WTC11 (cell line): ENCODE results near the gene UBB. TPM values are rescaled to one million over a fixed set of nuclear protein-coding genes. Genes with fewer than 3 reads are reported as not detected.

Experiments
- ATAC-seq: fragments of 200-7000 bp; cut with Tn5 transposase; 2 replicates; pipeline ENCODE4 v1.10.0; 2021; ENCODE audit warnings: mild to moderate bottlenecking, moderate library complexity
- CTCF ChIA-PET: fragments of 300-600 bp; sonication (Branson Sonifier 250); formaldehyde crosslinking; loops from one replicate; lab custom pipeline; 2021; ENCODE audit warnings: antibody characterized with exemption; lab: Charles Lee
- POLR2A ChIA-PET: fragments of 350-600 bp; sonication (Branson Sonifier 250); formaldehyde crosslinking; loops from one replicate; lab custom pipeline; 2021; ENCODE audit warnings: antibody characterized with exemption; lab: Charles Lee
- DNase-seq: peaks from one replicate; pipeline ENCODE4 v3.0.0; 2021; ENCODE audit warnings: low spot score
- H3K27ac Mint-ChIP-seq: 2 replicates; pipeline ENCODE4 v1.8.0; 2021; ENCODE audit warnings: mixed read lengths
- H3K27me3 Mint-ChIP-seq: 2 replicates; pipeline ENCODE4 v1.8.0; 2021; ENCODE audit warnings: low read depth, mild to moderate bottlenecking, moderate library complexity, mixed read lengths
- H3K36me3 Mint-ChIP-seq: 2 replicates; pipeline ENCODE4 v1.8.0; 2021; ENCODE audit warnings: mixed read lengths
- H3K4me1 Mint-ChIP-seq: 2 replicates; pipeline ENCODE4 v1.8.0; 2022; ENCODE audit warnings: mixed read lengths
- H3K4me3 Mint-ChIP-seq: 2 replicates; pipeline ENCODE4 v1.8.0; 2021; ENCODE audit warnings: mild to moderate bottlenecking, moderate library complexity, mixed read lengths
- H3K9me3 Mint-ChIP-seq: 2 replicates; pipeline ENCODE4 v1.8.0; 2021; ENCODE audit warnings: mixed read lengths
- AR ChIP-seq: fragments of 250-450 bp; sonication (Bioruptor Pico); IDR thresholded peaks from 2 replicates; pipeline ENCODE4 v1.9.0; 2021; ENCODE audit warnings: mild to moderate bottlenecking
- ATF2 ChIP-seq: sonication (generic); formaldehyde crosslinking; IDR thresholded peaks from 2 replicates; pipeline ENCODE4 v1.8.1; 2022; ENCODE audit warnings: low read depth, missing genetic modification reagents, borderline replicate concordance
- CREM ChIP-seq: sonication (generic); formaldehyde crosslinking; IDR thresholded peaks from 2 replicates; pipeline ENCODE4 v1.8.1; 2022; ENCODE audit warnings: mild to moderate bottlenecking, missing genetic modification reagents, moderate library complexity
- ELF4 ChIP-seq: sonication (generic); formaldehyde crosslinking; IDR thresholded peaks from 2 replicates; pipeline ENCODE4 v1.8.1; 2022; ENCODE audit warnings: low read depth, mild to moderate bottlenecking, moderate library complexity, missing genetic modification reagents
- ESRRA ChIP-seq: sonication (generic); formaldehyde crosslinking; IDR thresholded peaks from 2 replicates; pipeline ENCODE4 v1.8.1; 2022; ENCODE audit warnings: mild to moderate bottlenecking, missing genetic modification reagents, borderline replicate concordance
- FOXP4 ChIP-seq: sonication (generic); formaldehyde crosslinking; IDR thresholded peaks from 2 replicates; pipeline ENCODE4 v1.8.0; 2022; ENCODE audit warnings: mild to moderate bottlenecking, missing genetic modification reagents
- GTF2I ChIP-seq: fragments of 250-450 bp; sonication (Bioruptor Pico); conservative IDR thresholded peaks from 2 replicates; pipeline ENCODE4 v1.4.0; 2021; ENCODE audit warnings: mild to moderate bottlenecking
- IRF2 ChIP-seq: sonication (generic); formaldehyde crosslinking; IDR thresholded peaks from 2 replicates; pipeline ENCODE4 v1.8.0; 2022; ENCODE audit warnings: low read depth, missing genetic modification reagents, borderline replicate concordance
- NR3C1 ChIP-seq: sonication (generic); formaldehyde crosslinking; conservative IDR thresholded peaks from 2 replicates; pipeline ENCODE4 v1.8.1; 2023; ENCODE audit warnings: low read depth, mild to moderate bottlenecking, missing genetic modification reagents
- SMAD4 ChIP-seq: sonication (generic); formaldehyde crosslinking; IDR thresholded peaks from 2 replicates; pipeline ENCODE4 v1.8.0; 2022; ENCODE audit warnings: mild to moderate bottlenecking, missing genetic modification reagents
- STAT6 ChIP-seq: sonication (generic); formaldehyde crosslinking; conservative IDR thresholded peaks from 2 replicates; pipeline ENCODE4 v1.8.1; 2023; ENCODE audit warnings: mild to moderate bottlenecking, low read depth, missing genetic modification reagents, moderate library complexity
- TEAD1 ChIP-seq: sonication (generic); formaldehyde crosslinking; IDR thresholded peaks from 2 replicates; pipeline ENCODE4 v1.8.0; 2022; ENCODE audit warnings: mild to moderate bottlenecking, missing genetic modification reagents
- USF1 ChIP-seq: sonication (generic); formaldehyde crosslinking; IDR thresholded peaks from 2 replicates; pipeline ENCODE4 v1.8.0; 2022; ENCODE audit warnings: mild to moderate bottlenecking, missing genetic modification reagents
- ZBTB21 ChIP-seq: sonication (generic); formaldehyde crosslinking; IDR thresholded peaks from 2 replicates; pipeline ENCODE4 v1.8.1; 2023; ENCODE audit warnings: mild to moderate bottlenecking, missing genetic modification reagents, borderline replicate concordance
- ZNF121 ChIP-seq: sonication (generic); formaldehyde crosslinking; IDR thresholded peaks from 2 replicates; pipeline ENCODE4 v1.8.0; 2023; ENCODE audit warnings: missing genetic modification reagents
- ZNF219 ChIP-seq: sonication (generic); formaldehyde crosslinking; IDR thresholded peaks from 2 replicates; pipeline ENCODE4 v1.8.0; 2023; ENCODE audit warnings: missing genetic modification reagents, mild to moderate bottlenecking, borderline replicate concordance
- ZNF232 ChIP-seq: sonication (generic); formaldehyde crosslinking; IDR thresholded peaks from 2 replicates; pipeline ENCODE4 v1.8.0; 2022; ENCODE audit warnings: mild to moderate bottlenecking, missing genetic modification reagents
- ZNF425 ChIP-seq: fragments of 250-450 bp; sonication (Bioruptor Pico); conservative IDR thresholded peaks from 2 replicates; pipeline ENCODE4 v1.9.0; 2021; ENCODE audit warnings: mild to moderate bottlenecking
- total RNA-seq: library from RNA; stranded (reverse); gene quantifications from 3 replicates; pipeline ENCODE4 v1.2.3, GENCODE V29; 2021

UBB gene
- total RNA-seq, 1 experiment from 2014 or later = 1,216 TPM

- DNase-seq = no peak
- no peaks in the 10 kb centered on the region for H3K4me1 Mint-ChIP-seq
- no peak overlapping the region for H3K4me3 Mint-ChIP-seq
- no peak for TF ChIP-seq FOXP4 (CRISPR knock-in tag)
- 0 out of 2 replicates have a peak, but pooled peaks have one; percentile 47 for TF ChIP-seq ZNF121 (CRISPR knock-in tag)
- TF ChIP-seq USF1 (CRISPR knock-in tag) = no peak
- no peak for TF ChIP-seq ELF4 (CRISPR knock-in tag)
- no peaks in the 10 kb centered on the region for H3K27me3 Mint-ChIP-seq
- peaks cover 20% of the 10 kb centered on the region for H3K36me3 Mint-ChIP-seq
- POLR2A ChIA-PET = no interaction called here
- no peaks in the 10 kb centered on the region for H3K9me3 Mint-ChIP-seq
- ATAC-seq = no peak
- CTCF ChIA-PET = no interaction called here
- no peak overlapping the region for H3K27ac Mint-ChIP-seq
These were observed 41.5 kb upstream of the UBB start for GRCh38 chr17:16339402-16339801.

- ATAC-seq (no peak), DNase-seq (no peak)
- POLR2A ChIA-PET = no interaction called here
- CTCF ChIA-PET = interaction anchor here (0.6 to 0.7 kb wide), 3 partner anchors 10 to 131 kb away, joined by 3 to 5 read pairs (median 3); no protein-coding TSS in a partner anchor
- H3K9me3 Mint-ChIP-seq = no peaks in the 10 kb centered on the region
- no peak overlapping the region for H3K4me3 Mint-ChIP-seq
- no peaks in the 10 kb centered on the region for H3K4me1 Mint-ChIP-seq
- TF ChIP-seq ATF2 (CRISPR knock-in tag) (no peak), NR3C1 (no peak)
- no peak overlapping the region for H3K27ac Mint-ChIP-seq
- peaks cover 21% of the 10 kb centered on the region for H3K36me3 Mint-ChIP-seq
- H3K27me3 Mint-ChIP-seq = no peaks in the 10 kb centered on the region
These were observed 40.9 kb upstream of the UBB start for GRCh38 chr17:16339959-16340358.

GRCh38 chr17:16342979-16343378 is 37.9 kb upstream of the UBB start:
- H3K27me3 Mint-ChIP-seq = no peaks in the 10 kb centered on the region
- no peak overlapping the region for H3K4me3 Mint-ChIP-seq
- no peak overlapping the region for H3K27ac Mint-ChIP-seq
- H3K9me3 Mint-ChIP-seq = no peaks in the 10 kb centered on the region
- H3K4me1 Mint-ChIP-seq = no peaks in the 10 kb centered on the region
- ChIA-PET POLR2A (interaction anchor here (1.9 kb wide), 1 partner anchor 10 kb away, joined by 5 read pairs; the partner anchor contains the start of gene CENPV), CTCF (interaction anchor here (2.2 kb wide), 1 partner anchor 10 kb away, joined by 9 read pairs; the partner anchor contains the start of gene CENPV)
- no peak for TF ChIP-seq TEAD1 (CRISPR knock-in tag)
- no peak for TF ChIP-seq ZNF425 (CRISPR knock-in tag)
- no peak for TF ChIP-seq ZNF232
- TF ChIP-seq CREM = no peak
- no peak for TF ChIP-seq NR3C1
- no peak for TF ChIP-seq IRF2
- TF ChIP-seq GTF2I (CRISPR knock-in tag) = no peak
- ATAC-seq (no peak), DNase-seq (no peak)
- peaks cover 40% of the 10 kb centered on the region for H3K36me3 Mint-ChIP-seq

GRCh38 chr17:16343569-16343968 is 37.3 kb upstream of the UBB start:
- no peak for DNase-seq
- ATAC-seq = no peak
- Mint-ChIP-seq H3K36me3 (peaks cover 42% of the 10 kb centered on the region), H3K4me1 (no peaks in the 10 kb centered on the region), H3K9me3 (no peaks in the 10 kb centered on the region), H3K27me3 (no peaks in the 10 kb centered on the region), H3K27ac (no peak overlapping the region), H3K4me3 (no peak overlapping the region)
- ChIA-PET CTCF (no interaction called here), POLR2A (no interaction called here)
- TF ChIP-seq AR (CRISPR knock-in tag) (no peak), STAT6 (CRISPR knock-in tag) (no peak), SMAD4 (CRISPR knock-in tag) (no peak), ZNF219 (CRISPR knock-in tag) (no peak), ESRRA (no peak), ZBTB21 (CRISPR knock-in tag) (no peak)
